ENCODE measurements around the gene EML1. TPM values are rescaled to one million over a fixed set of nuclear protein-coding genes. Genes with fewer than 3 reads are reported as not detected.

The EML1 gene
- total RNA-seq, 2 experiments from 2014 or later = 1.7 TPM

- Mint-ChIP-seq H3K4me3 (no peak overlapping the region), H3K27me3 (peaks cover 19% of the 10 kb centered on the region), H3K36me3 (ENCODE audit: low read depth) (no peaks in the 10 kb centered on the region), H3K27ac (no peak overlapping the region), H3K9me3 (ENCODE audit: low read depth) (peaks cover 2% of the 10 kb centered on the region), H3K4me1 (peaks cover 13% of the 10 kb centered on the region)
- ChIA-PET POLR2A (no interaction called here), CTCF (no interaction called here)
- intact Hi-C loops (cut with DNase I, micrococcal nuclease) = no loop called here
- ATAC-seq = no peak
- no peak for DNase-seq
Measured at GRCh38 chr14:99950181-99950580, 157.0 kb downstream of the EML1 start.

GRCh38 chr14:99951085-99951484, 157.9 kb downstream of the EML1 start:
- DNase-seq (no peak), ATAC-seq (no peak)
- Mint-ChIP-seq H3K36me3 (ENCODE audit: low read depth) (no peaks in the 10 kb centered on the region), H3K4me3 (no peak overlapping the region), H3K27ac (no peak overlapping the region), H3K9me3 (ENCODE audit: low read depth) (peaks cover 2% of the 10 kb centered on the region), H3K27me3 (peaks cover 18% of the 10 kb centered on the region), H3K4me1 (peaks cover 12% of the 10 kb centered on the region)
- intact Hi-C loops (cut with DNase I, micrococcal nuclease) = no loop called here
- ChIA-PET POLR2A (interaction anchor here (0.6 kb wide), 1 partner anchor 1867 kb away, joined by 4 read pairs; no protein-coding TSS in a partner anchor), CTCF (interaction anchor here (0.5 kb wide), 1 partner anchor 124 kb away, joined by 3 read pairs; no protein-coding TSS in a partner anchor)

- CTCF ChIA-PET = interaction anchor here (1.0 kb wide), 1 partner anchor 97 kb away, joined by 3 read pairs; no protein-coding TSS in a partner anchor
- Mint-ChIP-seq H3K27ac (no peak overlapping the region), H3K4me3 (no peak overlapping the region), H3K9me3 (ENCODE audit: low read depth) (peaks cover 2% of the 10 kb centered on the region), H3K4me1 (peaks cover 3% of the 10 kb centered on the region), H3K36me3 (ENCODE audit: low read depth) (no peaks in the 10 kb centered on the region), H3K27me3 (peaks cover 13% of the 10 kb centered on the region)
- intact Hi-C loops (cut with DNase I, micrococcal nuclease) = no loop called here
- POLR2A ChIA-PET = no interaction called here
- DNase-seq (no peak), ATAC-seq (no peak)
Measured at GRCh38 chr14:99952039-99952438, 158.8 kb downstream of the EML1 start.

- DNase-seq = no peak
- no peak for ATAC-seq
- Mint-ChIP-seq H3K27ac (peak overlapping the region; percentile 4), H3K9me3 (ENCODE audit: low read depth) (peaks cover 2% of the 10 kb centered on the region), H3K36me3 (ENCODE audit: low read depth) (no peaks in the 10 kb centered on the region), H3K4me3 (no peak overlapping the region), H3K27me3 (peaks cover 13% of the 10 kb centered on the region), H3K4me1 (peaks cover 2% of the 10 kb centered on the region)
- CTCF ChIA-PET = interaction anchor here (1.0 kb wide), 1 partner anchor 97 kb away, joined by 3 read pairs; no protein-coding TSS in a partner anchor
- POLR2A ChIA-PET = no interaction called here
- intact Hi-C loops (cut with DNase I, micrococcal nuclease) = no loop called here
Measured at GRCh38 chr14:99952453-99952852, 159.2 kb downstream of the EML1 start.

- intact Hi-C loops (cut with DNase I, micrococcal nuclease) = no loop called here
- DNase-seq (peak; percentile 18), ATAC-seq (peak; percentile 80)
- CTCF ChIA-PET = interaction anchor here (0.6 to 1.0 kb wide), 3 partner anchors 9 to 323 kb away, joined by 3 to 5 read pairs (median 3); no protein-coding TSS in a partner anchor
- Mint-ChIP-seq H3K27ac (no peak overlapping the region), H3K27me3 (peaks cover 6% of the 10 kb centered on the region), H3K4me1 (no peaks in the 10 kb centered on the region), H3K36me3 (ENCODE audit: low read depth) (no peaks in the 10 kb centered on the region), H3K9me3 (ENCODE audit: low read depth) (peaks cover 2% of the 10 kb centered on the region), H3K4me3 (no peak overlapping the region)
- POLR2A ChIA-PET = no interaction called here
Measured at GRCh38 chr14:99955826-99956455, 162.7 kb downstream of the EML1 start.

- ChIA-PET POLR2A (interaction anchor here (0.6 kb wide), 1 partner anchor 59 kb away, joined by 4 read pairs; no protein-coding TSS in a partner anchor), CTCF (interaction anchor here (1.4 kb wide), 1 partner anchor 11 kb away, joined by 4 read pairs; no protein-coding TSS in a partner anchor)
- Mint-ChIP-seq H3K27ac (no peak overlapping the region), H3K9me3 (ENCODE audit: low read depth) (no peaks in the 10 kb centered on the region), H3K27me3 (peaks cover 10% of the 10 kb centered on the region), H3K4me1 (no peaks in the 10 kb centered on the region), H3K4me3 (no peak overlapping the region), H3K36me3 (ENCODE audit: low read depth) (no peaks in the 10 kb centered on the region)
- intact Hi-C loops (cut with DNase I, micrococcal nuclease) = no loop called here
- DNase-seq (no peak), ATAC-seq (no peak)
Measured at GRCh38 chr14:99958380-99958779, 165.2 kb downstream of the EML1 start.

GRCh38 chr14:99961826-99962518, 168.8 kb downstream of the EML1 start:
- POLR2A ChIA-PET = no interaction called here

GRCh38 chr14:99964979-99965378, 171.8 kb downstream of the EML1 start:
- H3K4me1 Mint-ChIP-seq = peaks cover 7% of the 10 kb centered on the region

More at GRCh38 chr14:99961826-99962518, 168.8 kb downstream of the EML1 start:
- intact Hi-C loops (cut with DNase I, micrococcal nuclease) = no loop called here
- H3K4me3 Mint-ChIP-seq = no peak overlapping the region
- H3K4me1 Mint-ChIP-seq = no peaks in the 10 kb centered on the region
- H3K27ac Mint-ChIP-seq = no peak overlapping the region
- peaks cover 15% of the 10 kb centered on the region for H3K27me3 Mint-ChIP-seq
- ATAC-seq (no peak), DNase-seq (no peak)
- H3K9me3 Mint-ChIP-seq (ENCODE audit: low read depth) = no peaks in the 10 kb centered on the region
- CTCF ChIA-PET = no interaction called here
- no peaks in the 10 kb centered on the region for H3K36me3 Mint-ChIP-seq (ENCODE audit: low read depth)

GRCh38 chr14:99966037-99966835, 173.0 kb downstream of the EML1 start:
- POLR2A ChIA-PET = interaction anchor here (0.6 kb wide), 1 partner anchor 85 kb away, joined by 6 read pairs; no protein-coding TSS in a partner anchor
- H3K36me3 Mint-ChIP-seq (ENCODE audit: low read depth) = no peaks in the 10 kb centered on the region

More at GRCh38 chr14:99964979-99965378, 171.8 kb downstream of the EML1 start:
- intact Hi-C loops (cut with DNase I, micrococcal nuclease) = no loop called here
- Mint-ChIP-seq H3K4me3 (no peak overlapping the region), H3K9me3 (ENCODE audit: low read depth) (no peaks in the 10 kb centered on the region), H3K36me3 (ENCODE audit: low read depth) (no peaks in the 10 kb centered on the region), H3K27ac (no peak overlapping the region), H3K27me3 (peaks cover 29% of the 10 kb centered on the region)
- ATAC-seq = no peak
- POLR2A ChIA-PET = no interaction called here
- no peak for DNase-seq
- CTCF ChIA-PET = no interaction called here

GRCh38 chr14:99966912-99967311, 173.7 kb downstream of the EML1 start:
- Mint-ChIP-seq H3K36me3 (ENCODE audit: low read depth) (no peaks in the 10 kb centered on the region), H3K4me3 (no peak overlapping the region), H3K4me1 (peaks cover 7% of the 10 kb centered on the region), H3K27ac (no peak overlapping the region), H3K9me3 (ENCODE audit: low read depth) (no peaks in the 10 kb centered on the region), H3K27me3 (peaks cover 33% of the 10 kb centered on the region)
- ChIA-PET POLR2A (interaction anchor here (0.6 kb wide), 1 partner anchor 84 kb away, joined by 6 read pairs; no protein-coding TSS in a partner anchor), CTCF (no interaction called here)
- DNase-seq (no peak), ATAC-seq (no peak)
- intact Hi-C loops (cut with DNase I, micrococcal nuclease) = no loop called here

More at GRCh38 chr14:99966037-99966835, 173.0 kb downstream of the EML1 start:
- no peak for ATAC-seq
- intact Hi-C loops (cut with DNase I, micrococcal nuclease) = no loop called here
- H3K9me3 Mint-ChIP-seq (ENCODE audit: low read depth) = no peaks in the 10 kb centered on the region
- CTCF ChIA-PET = interaction anchor here (0.6 to 1.2 kb wide), 2 partner anchors 17 to 221 kb away, joined by 3 read pairs; no protein-coding TSS in a partner anchor
- DNase-seq = no peak
- no peak overlapping the region for H3K4me3 Mint-ChIP-seq
- H3K27ac Mint-ChIP-seq = no peak overlapping the region
- peaks cover 7% of the 10 kb centered on the region for H3K4me1 Mint-ChIP-seq
- peaks cover 34% of the 10 kb centered on the region for H3K27me3 Mint-ChIP-seq

- peaks cover 3% of the 10 kb centered on the region for H3K36me3 Mint-ChIP-seq (ENCODE audit: low read depth)
- CTCF ChIA-PET = interaction anchor here (0.9 kb wide), 1 partner anchor 12 kb away, joined by 3 read pairs; no protein-coding TSS in a partner anchor
- peaks cover 30% of the 10 kb centered on the region for H3K27me3 Mint-ChIP-seq
- H3K9me3 Mint-ChIP-seq (ENCODE audit: low read depth) = no peaks in the 10 kb centered on the region
- POLR2A ChIA-PET = no interaction called here
- H3K4me3 Mint-ChIP-seq = no peak overlapping the region
- DNase-seq (no peak), ATAC-seq (no peak)
- intact Hi-C loops (cut with DNase I, micrococcal nuclease) = no loop called here
- H3K27ac Mint-ChIP-seq = no peak overlapping the region
- peaks cover 17% of the 10 kb centered on the region for H3K4me1 Mint-ChIP-seq
Measured at GRCh38 chr14:99968191-99968920, 175.1 kb downstream of the EML1 start.

Data from activated CD4-positive, alpha-beta T cell treated with anti-CD3 and anti-CD28 coated beads for 36 hours (primary cell).